Measurements from ENCODE around the gene SHISA9. TPM values are rescaled to one million over a fixed set of nuclear protein-coding genes. Genes with fewer than 3 reads are reported as not detected.

The SHISA9 gene
- total RNA-seq, 4 donors from 2014 or later, result 2.0 to 6.3 (median 3.5) TPM

DNA sequence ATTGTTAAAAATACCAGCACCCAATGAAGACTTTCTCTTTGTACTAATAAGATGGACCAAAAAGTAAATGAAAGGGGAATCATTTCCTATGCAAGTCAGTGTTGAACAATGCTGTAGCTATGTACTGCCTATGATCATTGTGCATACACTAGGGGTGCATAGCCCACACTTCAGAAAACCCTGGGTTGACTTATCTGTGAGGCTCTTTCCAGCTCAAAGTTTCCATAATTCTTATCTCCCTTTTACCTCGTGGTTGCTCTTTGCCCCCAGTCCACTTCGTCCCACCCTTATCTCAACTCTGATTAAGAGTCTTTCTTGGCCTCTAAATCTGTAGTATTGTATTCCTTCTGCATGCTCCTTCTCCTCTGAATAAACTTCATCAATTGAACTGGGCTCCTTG is 336.8 kb downstream of the SHISA9 start:
- H3K27me3 ChIP-seq, result no peaks in the 10 kb centered on the region
- H3K4me1 ChIP-seq, result no peaks in the 10 kb centered on the region
- no peaks in the 10 kb centered on the region for H3K36me3 ChIP-seq
- TF ChIP-seq, protein P1, sequence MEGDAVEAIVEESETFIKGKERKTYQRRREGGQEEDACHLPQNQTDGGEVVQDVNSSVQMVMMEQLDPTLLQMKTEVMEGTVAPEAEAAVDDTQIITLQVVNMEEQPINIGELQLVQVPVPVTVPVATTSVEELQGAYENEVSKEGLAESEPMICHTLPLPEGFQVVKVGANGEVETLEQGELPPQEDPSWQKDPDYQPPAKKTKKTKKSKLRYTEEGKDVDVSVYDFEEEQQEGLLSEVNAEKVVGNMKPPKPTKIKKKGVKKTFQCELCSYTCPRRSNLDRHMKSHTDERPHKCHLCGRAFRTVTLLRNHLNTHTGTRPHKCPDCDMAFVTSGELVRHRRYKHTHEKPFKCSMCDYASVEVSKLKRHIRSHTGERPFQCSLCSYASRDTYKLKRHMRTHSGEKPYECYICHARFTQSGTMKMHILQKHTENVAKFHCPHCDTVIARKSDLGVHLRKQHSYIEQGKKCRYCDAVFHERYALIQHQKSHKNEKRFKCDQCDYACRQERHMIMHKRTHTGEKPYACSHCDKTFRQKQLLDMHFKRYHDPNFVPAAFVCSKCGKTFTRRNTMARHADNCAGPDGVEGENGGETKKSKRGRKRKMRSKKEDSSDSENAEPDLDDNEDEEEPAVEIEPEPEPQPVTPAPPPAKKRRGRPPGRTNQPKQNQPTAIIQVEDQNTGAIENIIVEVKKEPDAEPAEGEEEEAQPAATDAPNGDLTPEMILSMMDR (IDR thresholded peaks at IDR 0.05), result no peak
- no peak for TF ChIP-seq POLR2A (IDR thresholded peaks at IDR 0.05)
- no peak for TF ChIP-seq EP300 (IDR thresholded peaks at IDR 0.05)
- H3K4me3 ChIP-seq, result no peak overlapping the region
- no peak overlapping the region for H3K27ac ChIP-seq
- 78 to 83% methylated on average over 2 of the region's 2 CpGs for WGBS, 2 donors
- no peak for DNase-seq (ENCODE audit: low spot score in 2 of 2)
- peaks cover 0 to 14% (median 0%) of the 10 kb centered on the region in 4 donors for H3K9me3 ChIP-seq

DNA sequence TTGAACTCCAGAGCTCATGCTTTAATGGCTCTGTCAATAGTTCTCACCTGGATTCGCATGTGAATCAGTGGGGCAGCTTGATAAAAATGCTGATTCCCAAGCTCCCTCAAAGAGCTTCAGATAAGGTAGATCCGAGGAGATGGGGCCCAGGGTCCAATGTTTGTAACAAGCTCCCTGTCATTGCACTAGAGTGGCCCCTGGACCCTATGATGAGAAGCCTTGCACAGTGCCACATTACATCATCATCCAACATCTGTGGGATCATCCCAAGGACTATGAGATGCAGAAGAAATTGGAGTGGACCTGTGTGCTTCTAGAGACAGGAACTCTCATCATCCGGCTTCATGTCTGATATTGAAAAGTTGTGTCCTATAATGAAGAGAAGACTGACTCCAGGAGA is 340.8 kb downstream of the SHISA9 start:
- no peaks in the 10 kb centered on the region for H3K36me3 ChIP-seq
- no peaks in the 10 kb centered on the region for H3K27me3 ChIP-seq
- TF ChIP-seq POLR2A (IDR thresholded peaks at IDR 0.05), result no peak
- H3K9me3 ChIP-seq, result peaks cover 0 to 4% (median 0%) of the 10 kb centered on the region in 4 donors
- H3K4me3 ChIP-seq, result no peak overlapping the region
- no peaks in the 10 kb centered on the region for H3K4me1 ChIP-seq
- no peak for DNase-seq (ENCODE audit: low spot score in 2 of 2)
- H3K27ac ChIP-seq, result no peak overlapping the region
- WGBS, 2 donors, result 81 to 92% methylated on average over 3 of the region's 3 CpGs

DNA sequence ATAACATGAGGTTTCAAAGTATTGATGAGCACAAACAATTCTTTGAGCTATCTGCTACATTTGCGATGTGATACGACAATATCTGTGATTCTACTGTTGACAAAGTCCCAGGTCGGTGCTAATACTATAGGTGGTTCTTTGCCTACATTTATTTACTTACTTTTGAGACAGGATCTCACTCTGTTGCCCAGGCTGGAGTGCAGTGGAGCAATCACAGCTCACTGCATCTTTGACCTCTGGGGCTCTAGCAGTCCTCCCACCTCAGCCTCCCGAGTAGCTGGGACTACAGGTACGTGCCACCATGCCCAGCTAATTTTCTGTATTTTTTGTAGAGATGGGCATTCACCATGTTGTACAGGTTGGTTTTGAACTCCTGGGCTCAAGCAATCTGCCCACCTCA is 343.4 kb downstream of the SHISA9 start:
- Histone ChIP-seq H3K36me3 (no peaks in the 10 kb centered on the region), H3K27ac (no peak overlapping the region), H3K4me3 (no peak overlapping the region), H3K27me3 (no peaks in the 10 kb centered on the region), H3K9me3 (peaks cover 0 to 4% (median 0%) of the 10 kb centered on the region in 4 donors), H3K4me1 (no peaks in the 10 kb centered on the region)
- no peak for DNase-seq (ENCODE audit: low spot score in 2 of 2)
- 87 to 89% methylated on average over 5 of the region's 5 CpGs for WGBS, 2 donors
- TF ChIP-seq, protein P1 (IDR thresholded peaks at IDR 0.05), result no peak
- TF ChIP-seq POLR2A (IDR thresholded peaks at IDR 0.05) (no peak), EP300 (IDR thresholded peaks at IDR 0.05) (no peak)

DNA sequence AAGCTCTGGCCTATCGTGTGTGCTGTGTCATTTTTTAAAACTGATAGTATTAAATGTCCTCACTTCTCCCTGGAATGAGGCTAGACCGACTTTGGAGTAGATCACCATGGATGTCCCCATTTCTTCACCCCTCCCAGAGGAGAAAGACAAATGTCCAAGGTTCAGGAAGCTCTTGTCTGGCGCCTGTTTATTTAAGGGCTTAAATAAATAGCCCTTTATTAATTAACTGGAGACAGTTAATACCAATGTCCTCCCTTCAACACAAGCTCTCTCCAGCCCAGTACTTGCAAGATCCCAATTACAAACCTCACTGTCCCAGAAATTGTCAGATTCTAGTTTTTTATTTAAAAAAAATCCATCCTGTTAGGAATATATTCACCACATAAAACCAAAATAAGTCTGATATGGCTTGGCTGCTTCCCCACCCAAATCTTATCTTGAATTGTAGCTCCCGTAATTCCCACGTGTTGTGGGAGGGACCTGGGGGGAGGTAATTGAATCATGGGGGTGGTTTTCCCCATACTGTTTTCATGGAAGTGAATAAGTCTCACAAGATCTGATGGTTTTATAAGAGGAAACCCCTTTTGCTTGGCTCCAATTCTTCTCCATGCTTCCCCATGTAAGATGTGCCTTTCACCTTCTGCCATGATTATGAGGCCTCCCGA is 344.4 kb downstream of the SHISA9 start:
- TF ChIP-seq EP300 (IDR thresholded peaks at IDR 0.05) (no peak), POLR2A (IDR thresholded peaks at IDR 0.05) (no peak)
- TF ChIP-seq, protein P1 (IDR thresholded peaks at IDR 0.05), result no peak
- Histone ChIP-seq H3K27me3 (no peaks in the 10 kb centered on the region), H3K27ac (no peak overlapping the region), H3K9me3 (peaks cover 0 to 4% (median 0%) of the 10 kb centered on the region in 4 donors), H3K36me3 (no peaks in the 10 kb centered on the region), H3K4me1 (no peaks in the 10 kb centered on the region), H3K4me3 (no peak overlapping the region)
- no peak for DNase-seq (ENCODE audit: low spot score in 2 of 2)
- 78 to 87% methylated on average over 6 of the region's 6 CpGs for WGBS, 2 donors

DNA sequence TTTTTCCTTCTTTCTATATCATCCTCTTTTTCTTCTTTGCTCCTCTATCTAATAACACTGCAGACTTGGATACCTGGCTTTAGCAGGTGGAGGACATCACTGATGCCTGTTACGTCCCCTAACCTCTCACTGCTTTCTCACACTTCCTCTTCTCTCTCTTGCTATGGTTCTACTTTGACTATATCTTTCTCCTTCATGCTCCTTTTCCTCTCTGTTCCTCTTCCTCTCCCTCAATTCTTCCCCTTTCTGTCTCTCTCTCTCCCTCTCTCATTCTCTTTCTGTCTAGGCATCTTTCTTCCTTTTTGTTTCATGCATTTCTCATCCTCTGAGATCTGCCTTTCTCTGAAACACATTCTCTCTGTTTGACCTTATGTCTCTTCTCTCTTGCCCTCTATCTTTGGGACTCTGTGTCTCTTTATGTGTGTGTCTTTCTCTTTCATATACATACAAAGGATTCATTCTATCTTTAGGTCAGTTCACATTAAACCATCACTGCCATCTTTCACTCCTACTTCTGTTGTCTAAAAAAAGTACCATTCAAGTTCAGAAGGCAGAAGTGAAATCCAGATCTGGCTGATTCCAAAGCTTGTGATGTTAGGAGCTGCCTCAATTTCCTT is 353.7 kb downstream of the SHISA9 start:
- Histone ChIP-seq H3K4me3 (no peak overlapping the region), H3K36me3 (no peaks in the 10 kb centered on the region), H3K9me3 (peaks cover 0 to 9% (median 0%) of the 10 kb centered on the region in 4 donors), H3K27ac (no peak overlapping the region), H3K4me1 (no peaks in the 10 kb centered on the region), H3K27me3 (no peaks in the 10 kb centered on the region)
- DNase-seq (ENCODE audit: low spot score in 2 of 2), result no peak
- TF ChIP-seq EP300 (IDR thresholded peaks at IDR 0.05), result no peak
- TF ChIP-seq, protein P1 (IDR thresholded peaks at IDR 0.05), result no peak
- TF ChIP-seq POLR2A (IDR thresholded peaks at IDR 0.05), result no peak
- 50 to 73% methylated on average over 1 of the region's 1 CpG for WGBS, 2 donors
